Measurements from ENCODE around the gene SARM1. TPM values are rescaled to one million over a fixed set of nuclear protein-coding genes. Genes with fewer than 3 reads are reported as not detected.

SARM1 gene
- total and polyA plus RNA-seq, 9 of the 15 experiments (the other 6 are each of a cell fraction or from before 2014, with no cell fraction given): 0.04 to 0.55 (median 0.11) TPM; not detected in 2

DNA sequence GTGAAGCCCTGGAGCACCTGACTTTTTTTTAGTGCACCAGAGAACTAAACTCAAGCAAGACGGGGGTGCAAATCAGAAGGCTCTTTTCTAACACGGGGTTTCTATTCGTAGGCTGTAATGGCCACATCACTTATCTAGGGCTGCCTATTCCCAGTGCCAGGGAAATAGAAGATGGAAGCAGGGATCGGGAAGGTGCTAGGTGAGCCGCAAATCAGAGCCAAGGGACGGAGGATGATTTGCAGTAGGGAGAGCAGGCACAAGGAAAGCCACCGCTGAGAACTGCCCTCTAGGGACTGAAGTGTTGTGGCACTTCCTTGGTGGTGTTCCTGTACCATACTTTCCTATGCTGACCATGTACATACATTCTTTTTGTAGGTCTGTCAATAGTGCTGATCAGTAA, 42.3 kb downstream of the SARM1 start:
- POLR2A ChIA-PET: interaction anchor here (1.0 kb wide), 1 partner anchor 8 kb away, joined by 3 read pairs; no protein-coding TSS in a partner anchor
- BruUV-seq (replicated peaks): no TSS peak
- TF ChIP-seq ERF (CRISPR knock-in tag; IDR thresholded peaks at IDR 0.05) (no peak), CREB3L1 (IDR thresholded peaks at IDR 0.05; ENCODE audit: borderline replicate concordance, low read depth) (no peak), ZHX1 (conservative IDR thresholded peaks at IDR 0.05; ENCODE audit: low read length) (no peak), CTBP1 (IDR thresholded peaks at IDR 0.05; ENCODE audit: borderline replicate concordance) (no peak), E2F1 (CRISPR knock-in tag; IDR thresholded peaks at IDR 0.05) (no peak), ZZZ3 (IDR thresholded peaks at IDR 0.05) (no peak), ELF2 (CRISPR knock-in tag; IDR thresholded peaks at IDR 0.05) (no peak), BCL6 (CRISPR knock-in tag; IDR thresholded peaks at IDR 0.05) (no peak), ZNF140 (CRISPR knock-in tag; IDR thresholded peaks at IDR 0.05) (no peak), POLR2G (IDR thresholded peaks at IDR 0.05; ENCODE audit: low read depth, low read length) (no peak), ZNF830 (CRISPR knock-in tag; IDR thresholded peaks at IDR 0.05) (no peak), BCOR (IDR thresholded peaks at IDR 0.05) (no peak), POU5F1 (IDR thresholded peaks at IDR 0.05; ENCODE audit: borderline replicate concordance, low read depth, low read length, partially characterized antibody) (no peak), STAT6 (CRISPR knock-in tag; IDR thresholded peaks at IDR 0.05) (no peak)

More for the DNA sequence above, 42.3 kb downstream of the SARM1 start:
- Histone ChIP-seq H3K9me1 (ENCODE audit: control insufficient read depth, insufficient read depth, low read length) (no peaks in the 10 kb centered on the region), H3K4me2 (ENCODE audit: insufficient read depth, low read length) (no peak overlapping the region), H3K27ac (ENCODE audit: extremely low read depth, low read depth, low read length) (no peak overlapping the region), H3K9ac (ENCODE audit: insufficient read depth in 1 of 2, low read depth in 2 of 2, low read length in 2 of 2) (no peak overlapping the region), H3K79me2 (ENCODE audit: control insufficient read depth, insufficient read depth, low read length) (no peaks in the 10 kb centered on the region), H4K20me1 (replicated peaks; ENCODE audit: control insufficient read depth, insufficient read depth, low read length) (no peaks in the 10 kb centered on the region), H3K27me3 (ENCODE audit: control insufficient read depth in 2 of 2, insufficient read depth in 2 of 2, low read length in 2 of 2) (peaks cover 20 to 29% of the 10 kb centered on the region in 2 experiments), H3K4me3 (no peak overlapping the region), H3K4me1 (replicated peaks in 1 of 2; ENCODE audit: control insufficient read depth in 2 of 2, insufficient read depth in 2 of 2, low read length in 2 of 2) (no peaks in the 10 kb centered on the region; a peak in 2 of 5 replicates), H2AFZ (ENCODE audit: low read depth, low read length) (no peak overlapping the region), H3K9me3 (replicated peaks; ENCODE audit: control insufficient read depth, insufficient read depth, low read depth, low read length) (no peaks in the 10 kb centered on the region), H3K36me3 (ENCODE audit: control insufficient read depth, insufficient read depth, low read length) (no peaks in the 10 kb centered on the region)
- DNase-seq (ENCODE audit: extremely low read depth in 1 of 4, low spot score in 3 of 4) (no peak), FAIRE-seq (no peak), ATAC-seq (no peak)
- CTCF ChIA-PET (ENCODE audit: low intra/inter-chr PET ratio): no interaction called here
- intact Hi-C loops (cut with micrococcal nuclease) (no loop called here), in situ Hi-C loops (cut with MboI) (no loop called here)
- 0% methylated on average over 7 of the region's 7 CpGs for WGBS (ENCODE audit: insufficient coverage, low coverage, missing lambda C conversion rate)

Data from K562 (cell line).